HG03039 (cell line): ENCODE data around the gene NKAIN2.
"Not testable (repeated sequence)": the region's sequence is repeated elsewhere in the genome, so short reads cannot be mapped to it uniquely, and the experiment has no call there.

ENCODE experiments used
- ATAC-seq: cut with Tn5 transposase; IDR thresholded peaks from one replicate; pipeline ENCODE4 v1.9.1; 2021; ENCODE audit warnings: mild to moderate bottlenecking, moderate library complexity; ENCODE audit not compliant: unreplicated experiment

The NKAIN2 gene

DNA sequence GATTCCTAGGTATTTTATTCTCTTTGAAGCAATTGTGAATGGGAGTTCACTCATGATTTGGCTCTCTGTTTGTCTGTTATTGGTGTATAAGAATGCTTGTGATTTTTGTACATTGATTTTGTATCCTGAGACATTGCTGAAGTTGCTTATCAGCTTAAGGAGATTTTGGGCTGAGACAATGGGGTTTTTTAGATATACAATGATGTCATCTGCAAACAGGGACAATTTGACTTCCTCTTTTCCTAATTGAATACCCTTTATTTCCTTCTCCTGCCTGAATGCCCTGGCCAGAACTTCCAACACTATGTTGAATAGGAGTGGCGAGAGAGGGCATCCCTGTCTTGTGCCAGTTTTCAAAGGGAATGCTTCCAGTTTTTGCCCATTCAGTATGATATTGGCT is 363.6 kb downstream of the NKAIN2 start:
- not testable (repeated sequence) for ATAC-seq

DNA sequence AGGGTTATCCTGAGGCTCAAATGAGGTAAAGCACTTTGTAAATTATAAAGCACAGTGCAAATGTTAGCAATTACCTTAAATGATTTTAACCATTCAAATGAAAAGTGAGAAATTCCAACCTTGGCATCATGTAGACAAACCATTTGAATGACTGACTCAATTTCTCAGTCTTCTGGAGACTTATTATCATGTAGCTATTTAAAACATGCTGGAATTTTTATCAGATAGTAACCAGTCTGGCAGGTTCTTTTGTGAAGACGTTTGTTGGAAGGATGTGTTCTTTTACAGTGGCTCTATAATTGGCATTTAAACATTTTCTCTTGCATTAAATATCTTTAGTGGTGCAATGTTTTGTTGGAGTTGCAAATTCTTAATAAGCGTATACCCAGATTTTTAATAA is 386.6 kb downstream of the NKAIN2 start:
- no peak for ATAC-seq

- no peak for ATAC-seq
Observed at GRCh38 chr6:124193132-124193531, 389.5 kb downstream of the NKAIN2 start.

GRCh38 chr6:124197148-124197547 is 393.5 kb downstream of the NKAIN2 start:
- ATAC-seq: no peak

- no peak for ATAC-seq
Observed at GRCh38 chr6:124199286-124199685, 395.6 kb downstream of the NKAIN2 start.

DNA sequence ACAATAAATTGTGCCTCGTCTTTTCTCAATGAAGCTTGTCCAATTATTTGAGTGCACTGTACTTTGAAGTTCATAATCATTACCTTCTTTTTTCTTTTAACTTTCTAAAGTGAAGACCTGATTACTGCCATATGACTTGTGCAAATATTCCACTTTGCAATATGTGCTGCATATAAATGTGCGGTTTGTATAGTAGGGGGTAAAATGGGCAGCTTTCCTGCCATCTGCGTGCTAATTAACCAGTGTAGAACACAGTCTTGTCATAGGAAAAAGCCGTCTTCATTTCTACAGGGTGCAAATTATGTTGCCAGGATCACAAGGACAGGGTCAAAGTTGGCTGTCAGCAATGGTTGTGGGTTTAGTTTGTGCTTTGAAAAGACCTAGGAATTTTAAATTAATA is 397.0 kb downstream of the NKAIN2 start:
- no peak for ATAC-seq

- no peak for ATAC-seq
Observed at GRCh38 chr6:124203101-124203811, 399.6 kb downstream of the NKAIN2 start.

DNA sequence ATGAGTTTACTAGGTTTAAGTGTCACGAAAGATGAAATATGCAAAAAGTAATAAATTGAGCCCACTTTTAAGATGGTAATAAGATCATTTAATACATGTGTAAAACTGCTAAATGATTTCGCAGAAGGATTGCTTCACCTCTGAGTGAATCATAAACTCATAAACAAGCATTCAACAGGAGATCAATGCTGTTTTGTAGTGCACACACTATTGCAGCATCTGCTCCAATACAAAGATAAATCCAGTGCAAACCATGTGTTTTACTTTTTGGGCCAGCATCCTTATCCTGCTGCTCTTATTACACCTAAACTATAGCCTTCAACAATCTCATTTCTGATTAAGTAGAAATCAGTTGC is 400.1 kb downstream of the NKAIN2 start:
- ATAC-seq: no peak

GRCh38 chr6:124205921-124206320 is 402.3 kb downstream of the NKAIN2 start:
- ATAC-seq: no peak

GRCh38 chr6:124223611-124224345 is 420.1 kb downstream of the NKAIN2 start:
- no peak for ATAC-seq

DNA sequence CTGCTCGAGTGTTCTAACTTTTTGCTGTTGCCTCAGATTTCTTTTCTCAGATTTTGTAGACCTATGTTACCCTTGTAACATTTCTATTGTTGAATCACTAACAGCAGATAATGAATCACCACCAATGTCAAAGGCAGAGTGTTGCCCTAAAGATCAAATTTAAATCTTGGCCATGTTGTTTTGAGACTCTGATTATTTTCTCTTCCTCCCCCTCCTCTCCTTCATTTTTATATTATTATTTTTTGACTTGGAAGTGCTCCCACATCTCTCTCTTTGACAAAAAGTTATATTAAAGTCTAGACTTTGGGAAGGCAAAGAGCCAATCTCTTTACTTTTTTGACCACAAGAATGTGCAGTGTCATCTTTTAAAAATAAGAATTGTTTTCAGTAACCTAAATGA is 422.7 kb downstream of the NKAIN2 start:
- no peak for ATAC-seq

DNA sequence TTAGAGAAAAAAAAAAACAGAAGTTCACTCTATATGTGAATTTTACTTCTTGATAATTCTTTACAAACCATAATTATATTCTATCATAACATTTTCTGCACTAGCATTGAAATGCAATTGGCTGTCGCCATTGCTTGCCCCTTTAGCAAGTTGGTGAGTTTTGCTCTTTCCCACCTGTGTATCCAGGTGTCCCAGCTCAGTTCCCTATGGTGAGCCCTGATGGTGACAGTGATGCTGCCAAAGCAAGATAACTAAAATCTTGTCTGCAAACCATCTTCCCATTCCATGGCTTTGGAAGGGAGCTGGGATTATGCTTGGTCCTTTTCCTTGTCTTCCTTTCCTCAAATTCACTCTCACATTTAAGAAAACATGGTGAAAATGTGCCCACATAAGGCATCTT is 429.6 kb downstream of the NKAIN2 start:
- no peak for ATAC-seq

GRCh38 chr6:124234801-124235200 is 431.1 kb downstream of the NKAIN2 start:
- ATAC-seq: no peak

GRCh38 chr6:124237911-124238310 is 434.2 kb downstream of the NKAIN2 start:
- ATAC-seq: no peak

GRCh38 chr6:124238408-124238807 is 434.7 kb downstream of the NKAIN2 start:
- not testable (repeated sequence) for ATAC-seq

DNA sequence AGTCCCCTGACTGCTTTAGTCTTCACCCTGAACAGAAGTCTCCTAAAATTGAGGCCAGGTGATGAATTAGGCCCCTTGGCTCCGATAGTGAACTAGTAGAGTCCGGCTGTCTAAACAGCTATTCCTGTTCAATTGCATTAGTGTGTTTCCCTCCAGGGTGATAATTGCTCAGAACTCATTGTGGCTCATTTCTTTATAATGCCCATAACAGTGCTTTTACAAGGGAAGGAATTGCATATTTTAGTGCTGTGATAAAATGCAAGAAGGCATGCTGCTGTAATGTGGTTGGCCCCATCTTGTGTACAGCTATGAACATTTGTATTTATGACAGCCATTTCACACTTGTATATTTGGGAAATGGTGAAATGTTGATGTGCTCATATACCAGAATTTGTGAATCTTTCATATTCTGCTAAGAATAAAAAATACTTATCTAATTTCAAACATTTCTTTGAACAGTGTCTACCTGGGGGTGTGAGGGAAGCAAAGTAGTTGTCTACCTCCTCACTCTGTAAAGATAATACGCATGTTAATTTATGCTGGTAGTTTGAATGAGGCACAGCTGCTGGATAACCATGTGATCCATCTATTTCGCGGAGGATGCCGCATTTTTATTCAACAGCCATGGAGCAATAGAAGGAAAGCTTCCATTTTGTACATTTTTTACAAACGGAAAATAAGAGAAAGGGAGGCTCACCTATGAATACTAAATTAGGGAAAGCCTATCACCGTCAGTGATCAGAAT is 451.4 kb downstream of the NKAIN2 start:
- ATAC-seq: no peak

GRCh38 chr6:124260337-124260736 is 456.7 kb downstream of the NKAIN2 start:
- ATAC-seq: no peak

DNA sequence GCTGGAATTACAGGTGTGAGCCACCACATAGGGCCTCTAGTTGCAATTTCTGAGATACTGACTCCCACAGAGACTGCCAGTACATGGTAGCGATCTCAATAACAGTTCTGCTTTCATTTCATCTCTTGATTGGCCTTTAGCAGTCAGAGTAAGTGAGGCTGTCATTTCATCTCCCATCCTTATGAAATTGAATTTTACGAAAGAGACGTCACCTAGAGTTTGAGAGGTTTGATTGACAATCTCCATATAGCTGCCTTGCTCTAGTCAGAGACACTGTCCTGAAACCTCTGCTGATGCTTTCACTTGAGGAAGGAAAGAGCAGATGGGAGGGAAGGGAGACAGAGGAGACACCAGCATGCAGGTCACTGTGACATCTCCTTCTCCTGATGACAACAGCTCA is 466.1 kb downstream of the NKAIN2 start:
- no peak for ATAC-seq

GRCh38 chr6:124273701-124274100 is 470.0 kb downstream of the NKAIN2 start:
- ATAC-seq: no peak

GRCh38 chr6:124282541-124282940 is 478.9 kb downstream of the NKAIN2 start:
- ATAC-seq: no peak

- ATAC-seq: no peak
Observed at GRCh38 chr6:124283486-124283885, 479.8 kb downstream of the NKAIN2 start.

GRCh38 chr6:124285146-124285545 is 481.5 kb downstream of the NKAIN2 start:
- no peak for ATAC-seq
